HTERT RPE-1 (cell line): Measurements from ENCODE around the gene PDGFB.
"Not testable (repeated sequence)": the region's sequence is repeated elsewhere in the genome, so short reads cannot be mapped to it uniquely, and the experiment has no call there.

Experiments
- in situ Hi-C: fragments of 300-500 bp; cut with MboI; formaldehyde crosslinking; loops from 4 replicates; pipeline ENCODE4 v1.14.3; 2020; ENCODE audit warnings: low sequenced_read_pairs

PDGFB gene

DNA sequence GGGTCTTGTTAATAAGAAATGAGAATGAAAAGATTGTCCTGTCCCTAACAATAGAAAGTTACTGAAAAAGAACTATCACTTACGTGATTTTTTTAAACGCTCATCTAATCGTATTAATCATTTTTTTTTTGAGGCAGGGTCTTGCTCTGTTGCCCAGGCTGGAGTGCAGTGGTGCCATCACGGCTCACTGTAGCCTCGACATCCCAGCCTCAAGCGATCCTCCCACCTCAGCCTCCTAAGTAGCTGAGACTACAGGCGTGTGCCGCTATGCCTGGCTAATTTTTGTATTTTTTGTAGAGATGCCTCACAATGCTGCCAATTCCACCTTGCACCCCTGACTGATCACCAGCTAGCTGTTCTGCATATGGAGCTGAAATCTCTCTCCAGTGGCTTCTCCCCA is 15.7 kb downstream of the PDGFB start:
- in situ Hi-C loops: no loop called here

DNA sequence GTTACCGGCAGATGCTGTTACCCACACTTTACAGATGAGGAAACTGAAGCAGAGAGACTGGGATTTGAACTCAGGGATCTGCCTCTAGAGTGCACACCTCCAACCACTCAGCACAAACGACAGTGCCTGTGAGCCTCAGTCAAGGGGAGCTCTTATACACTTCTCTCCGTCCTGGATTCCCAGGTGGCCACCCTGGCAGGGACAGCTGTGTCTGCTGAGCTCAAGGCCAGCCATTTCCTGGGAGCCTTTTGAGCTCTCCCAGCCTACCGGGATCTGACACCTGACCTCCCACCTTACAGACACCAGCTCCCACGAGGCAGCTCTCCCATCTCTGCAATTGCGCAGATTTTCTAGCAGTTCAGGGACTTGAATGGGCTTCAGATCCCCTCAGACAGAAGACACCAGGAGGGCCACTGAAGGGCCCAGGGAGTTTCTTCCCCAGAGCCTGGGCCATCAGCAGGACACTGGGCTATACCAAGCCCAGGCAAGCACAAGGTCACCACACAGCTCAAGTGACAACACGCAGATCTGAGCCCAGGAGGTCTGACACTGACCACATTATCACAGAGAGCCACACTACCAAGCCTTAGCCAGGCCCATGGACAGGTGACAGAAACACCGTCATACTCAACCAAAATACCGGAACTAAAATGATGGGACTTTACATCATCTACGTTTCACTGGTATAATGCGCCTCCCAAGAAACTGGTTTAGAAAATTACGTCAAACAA is 17.1 kb downstream of the PDGFB start:
- in situ Hi-C loops: no loop called here

DNA sequence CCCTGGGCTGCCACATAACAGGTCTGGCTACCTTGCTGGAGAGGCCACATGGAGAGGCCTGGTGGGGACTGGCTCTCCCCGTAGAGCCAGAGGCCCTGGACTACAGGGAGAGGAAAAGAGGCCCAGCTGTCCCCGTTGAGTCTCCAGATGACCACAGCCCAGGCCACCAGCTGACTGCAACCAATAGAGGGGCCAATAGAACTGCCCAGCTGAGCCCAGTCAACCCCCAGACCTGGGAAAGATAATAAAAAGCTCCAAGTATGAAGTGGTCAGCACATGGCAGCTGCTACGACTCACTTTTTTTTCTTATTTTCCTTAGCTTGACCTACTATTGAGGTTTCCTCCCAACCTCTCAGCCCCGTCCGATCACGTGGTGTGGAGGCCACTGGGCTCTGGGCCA is 18.4 kb downstream of the PDGFB start:
- in situ Hi-C loops: no loop called here

DNA sequence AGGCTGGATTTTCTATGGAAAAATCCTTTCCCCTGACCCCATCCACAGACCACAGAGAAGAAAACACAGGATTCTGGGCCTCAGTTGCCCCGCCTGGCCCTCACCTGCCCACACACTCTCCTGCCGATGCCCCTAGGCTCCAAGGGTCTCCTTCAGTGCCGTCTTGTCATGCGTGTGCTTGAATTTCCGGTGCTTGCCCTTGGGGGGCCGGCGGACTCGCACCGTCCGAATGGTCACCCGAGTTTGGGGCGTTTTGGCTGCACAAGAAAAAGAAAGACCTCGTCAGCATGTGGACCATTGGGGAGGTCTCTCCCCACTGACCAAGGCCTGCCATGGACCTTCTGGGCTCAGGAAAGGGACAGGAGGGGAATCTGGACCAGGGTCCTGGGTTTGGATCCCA is 19.2 kb downstream of the PDGFB start:
- in situ Hi-C loops: no loop called here

DNA sequence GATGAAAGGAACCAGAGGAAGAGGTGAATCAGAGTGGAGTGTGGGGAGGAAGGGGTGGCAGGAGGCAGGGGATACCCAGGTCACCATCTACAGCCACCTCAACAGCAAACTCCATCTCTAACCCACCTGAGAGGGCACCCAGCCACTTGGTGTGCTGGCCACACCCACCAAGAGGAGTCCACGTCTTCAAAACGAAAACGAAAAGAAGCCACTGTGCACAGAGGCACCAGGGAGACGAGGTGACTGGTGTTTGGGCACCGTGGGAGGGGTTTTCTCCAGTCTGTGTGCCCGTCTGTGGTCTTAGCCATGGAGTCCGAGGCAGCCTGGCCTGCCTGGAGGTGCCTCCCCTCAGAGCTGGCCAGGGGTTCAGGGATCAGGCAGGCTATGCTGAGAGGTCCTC is 20.2 kb downstream of the PDGFB start:
- in situ Hi-C loops: no loop called here

DNA sequence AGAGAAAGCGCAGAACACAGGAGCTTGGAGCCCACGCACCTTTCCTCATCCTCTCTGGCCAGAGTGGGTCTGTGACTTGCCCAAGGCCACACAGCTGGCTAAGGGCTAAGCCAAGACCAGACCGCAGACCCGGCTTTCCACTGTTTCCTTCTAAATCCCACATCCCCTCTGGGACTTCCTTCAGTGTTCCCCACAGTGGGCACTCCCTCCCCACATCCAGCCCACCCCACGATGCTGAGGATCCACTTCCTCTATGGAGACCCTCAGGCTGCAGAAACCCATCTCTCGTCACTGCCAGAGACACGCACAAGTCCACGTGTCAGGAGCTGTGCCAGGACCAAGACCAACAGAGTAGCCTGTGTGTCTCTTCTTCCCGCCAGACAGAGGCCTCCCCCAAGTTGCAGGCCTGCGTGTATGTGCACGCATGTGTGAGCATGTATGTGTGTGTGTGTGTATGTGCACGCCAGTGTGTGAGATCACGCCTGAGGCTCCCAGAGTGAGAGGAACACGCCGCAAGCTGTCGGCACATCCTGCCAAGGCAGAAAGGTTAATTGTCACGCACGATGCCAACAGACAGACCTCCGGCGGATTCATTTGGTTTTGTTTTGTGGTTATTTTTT is 21.6 kb downstream of the PDGFB start:
- in situ Hi-C loops: no loop called here

DNA sequence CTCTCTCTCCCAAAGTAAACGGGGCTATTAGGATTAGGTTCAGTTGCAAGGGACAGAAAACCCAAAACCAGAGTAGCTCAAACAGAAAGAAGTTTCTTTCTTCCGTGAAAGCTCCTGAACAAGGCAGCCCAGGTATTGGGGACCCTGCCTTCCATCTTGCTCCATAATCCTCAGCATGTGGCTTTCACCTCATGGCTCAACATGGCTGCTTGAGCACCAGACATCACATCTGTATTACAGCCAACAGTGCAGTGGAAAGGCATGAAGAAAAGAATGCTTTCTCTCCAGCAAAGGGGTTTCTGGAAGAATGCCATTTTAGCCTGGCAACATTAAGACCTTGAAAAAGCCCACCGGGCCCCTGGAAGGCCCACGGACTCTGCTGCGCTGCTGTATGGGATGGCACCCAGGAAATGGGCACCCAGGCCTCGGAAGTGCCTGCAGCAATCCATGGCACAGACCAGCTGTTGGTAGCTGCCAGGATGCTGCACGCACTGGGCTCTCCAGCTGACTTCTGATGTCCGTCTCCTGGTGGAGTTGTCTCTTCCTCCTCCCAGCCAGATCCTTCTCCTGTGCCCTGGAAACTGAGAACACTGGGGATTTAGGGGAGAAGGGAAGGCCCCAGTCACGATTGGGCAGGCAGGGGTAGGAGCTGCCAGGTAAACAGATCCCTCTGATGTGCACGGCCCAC is 22.6 kb downstream of the PDGFB start:
- in situ Hi-C loops: no loop called here

DNA sequence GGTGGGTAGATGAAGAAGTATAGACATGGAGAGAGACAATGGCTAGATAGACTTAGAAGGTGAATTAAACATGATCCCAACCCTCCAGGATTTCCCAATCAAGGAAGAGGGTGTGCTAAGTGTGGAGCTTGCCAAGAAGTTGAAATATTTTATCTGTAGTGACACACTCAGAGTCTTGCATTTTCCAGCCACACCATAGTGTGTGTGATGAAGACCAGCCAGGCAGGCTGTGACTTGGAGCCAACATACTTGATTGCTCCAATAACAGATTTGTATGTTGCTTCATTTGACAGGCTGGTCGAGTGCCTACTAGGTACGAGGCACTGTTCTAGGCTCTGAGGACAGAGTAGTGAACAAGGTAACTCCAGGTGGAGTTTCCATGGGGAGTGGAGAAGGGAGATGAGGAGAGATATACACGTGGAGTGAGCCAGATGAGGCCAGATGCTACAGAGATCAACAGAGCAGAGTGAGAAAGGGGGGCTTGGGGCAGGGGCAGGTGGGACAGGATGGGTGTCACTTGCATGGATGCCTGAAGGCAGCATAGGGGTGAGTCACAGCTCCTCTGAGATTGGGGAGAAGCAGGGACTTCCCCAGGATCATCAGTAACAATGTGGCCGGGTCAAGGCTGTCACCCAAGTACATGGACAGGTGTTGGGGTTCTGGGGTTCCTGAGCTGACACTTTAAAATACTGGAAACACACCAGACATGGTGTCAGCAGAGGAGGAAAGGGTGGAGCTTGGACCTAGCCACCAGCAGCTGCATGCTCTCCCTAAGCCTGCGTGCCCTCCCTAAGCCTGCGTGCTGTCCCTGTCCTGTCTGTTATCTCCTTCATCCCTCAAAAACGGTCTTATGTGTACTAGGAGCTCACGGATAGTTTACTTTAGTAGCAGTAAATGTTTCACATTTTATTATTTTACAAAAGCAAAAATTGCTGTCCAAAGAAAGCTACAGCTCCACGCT is 23.6 kb downstream of the PDGFB start:
- in situ Hi-C loops: no loop called here

DNA sequence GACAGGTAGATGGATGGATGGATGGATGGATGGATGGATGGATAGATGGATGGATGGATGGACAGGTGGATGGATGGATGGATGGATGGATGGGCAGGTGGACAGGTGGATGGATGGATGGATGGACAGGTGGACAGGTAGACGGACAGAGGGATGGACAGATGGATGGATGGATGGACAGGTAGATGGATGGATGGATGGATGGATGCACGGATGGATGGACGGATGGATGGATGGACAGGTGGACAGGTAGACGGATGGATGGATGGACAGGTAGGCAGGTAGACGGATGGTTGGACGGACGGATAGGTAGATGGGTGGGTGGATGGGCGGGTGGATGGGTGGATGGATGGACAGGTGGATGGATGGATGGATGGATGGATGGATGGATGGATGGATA is 24.3 kb downstream of the PDGFB start:
- in situ Hi-C loops: no loop called here

DNA sequence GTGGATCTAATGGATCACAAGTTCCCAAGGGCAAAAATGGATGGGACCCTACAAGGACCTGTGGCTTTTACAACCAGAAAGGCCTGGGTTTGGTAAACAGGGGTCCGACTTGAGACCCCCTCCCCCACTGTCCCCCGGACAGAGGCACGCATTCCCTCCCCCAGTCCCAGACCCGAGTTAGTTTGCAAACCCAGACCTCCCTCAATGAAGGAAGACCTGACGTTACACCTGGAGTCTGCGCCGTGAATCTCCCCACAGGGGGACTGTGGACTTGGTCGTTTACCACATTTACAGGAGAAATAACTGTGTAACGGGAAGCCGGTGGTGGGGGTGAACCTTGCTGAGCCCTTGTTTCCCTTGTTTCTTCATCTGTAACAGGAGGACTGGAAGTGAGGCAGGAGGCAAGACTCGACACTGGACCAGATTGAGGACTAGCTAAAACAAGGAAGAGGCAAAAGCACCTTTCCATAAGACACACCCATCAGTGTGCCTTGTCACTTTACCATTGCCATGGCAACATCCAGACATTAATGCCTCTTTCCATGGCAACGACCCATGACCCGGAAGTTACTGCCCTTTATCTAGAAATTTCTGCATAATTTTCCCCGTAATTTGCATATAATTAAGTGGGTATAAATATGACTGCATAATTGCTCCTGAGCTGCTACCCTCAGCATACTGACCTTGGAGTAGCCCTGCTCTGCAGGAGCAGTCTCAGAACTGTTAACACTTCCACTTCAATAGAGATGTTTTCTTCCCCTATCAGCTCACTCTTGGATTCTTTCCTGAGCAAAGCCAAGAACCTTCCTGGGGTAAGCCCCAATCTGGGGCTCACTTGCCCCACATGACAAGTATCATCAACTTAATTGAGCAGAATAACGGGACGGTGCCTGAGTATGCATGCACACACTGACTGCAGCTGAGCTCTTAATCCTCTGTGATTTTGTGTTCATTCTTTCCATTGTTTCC is 25.4 kb downstream of the PDGFB start:
- in situ Hi-C loops: no loop called here

DNA sequence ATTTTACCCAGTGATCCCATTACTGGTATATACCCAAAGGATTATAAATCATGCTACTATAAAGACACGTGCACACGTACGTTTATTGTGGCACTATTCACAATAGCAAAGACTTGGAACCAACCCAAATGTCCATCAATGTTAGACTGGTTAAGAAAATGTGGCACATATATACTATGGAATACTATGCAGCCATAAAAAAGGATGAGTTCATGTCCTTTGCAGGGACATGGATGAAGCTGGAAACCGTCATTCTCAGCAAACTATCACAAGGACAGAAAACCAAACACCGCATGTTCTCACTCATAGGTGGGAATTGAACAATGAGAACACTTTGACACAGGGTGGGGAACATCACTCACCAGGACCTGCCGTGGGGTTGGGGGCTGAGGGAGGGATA is 26.4 kb downstream of the PDGFB start:
- in situ Hi-C loops: not testable (repeated sequence)

DNA sequence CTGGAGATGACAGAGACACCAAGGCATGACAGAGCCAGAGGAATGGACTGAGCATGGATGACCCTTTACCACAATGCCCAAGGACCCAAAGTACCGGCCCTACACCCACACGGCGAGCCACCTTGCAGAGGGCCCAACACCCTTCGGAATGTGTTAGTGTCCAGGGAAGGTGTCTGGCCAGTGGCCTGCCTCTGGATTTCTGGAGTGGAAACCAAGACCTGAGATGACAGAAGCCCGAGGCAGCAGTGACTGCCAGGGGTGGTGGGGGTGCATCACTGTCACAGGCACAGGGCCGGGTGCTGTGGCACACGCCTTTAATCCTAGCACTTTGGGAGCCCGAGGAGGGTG is 28.7 kb downstream of the PDGFB start:
- in situ Hi-C loops: no loop called here

DNA sequence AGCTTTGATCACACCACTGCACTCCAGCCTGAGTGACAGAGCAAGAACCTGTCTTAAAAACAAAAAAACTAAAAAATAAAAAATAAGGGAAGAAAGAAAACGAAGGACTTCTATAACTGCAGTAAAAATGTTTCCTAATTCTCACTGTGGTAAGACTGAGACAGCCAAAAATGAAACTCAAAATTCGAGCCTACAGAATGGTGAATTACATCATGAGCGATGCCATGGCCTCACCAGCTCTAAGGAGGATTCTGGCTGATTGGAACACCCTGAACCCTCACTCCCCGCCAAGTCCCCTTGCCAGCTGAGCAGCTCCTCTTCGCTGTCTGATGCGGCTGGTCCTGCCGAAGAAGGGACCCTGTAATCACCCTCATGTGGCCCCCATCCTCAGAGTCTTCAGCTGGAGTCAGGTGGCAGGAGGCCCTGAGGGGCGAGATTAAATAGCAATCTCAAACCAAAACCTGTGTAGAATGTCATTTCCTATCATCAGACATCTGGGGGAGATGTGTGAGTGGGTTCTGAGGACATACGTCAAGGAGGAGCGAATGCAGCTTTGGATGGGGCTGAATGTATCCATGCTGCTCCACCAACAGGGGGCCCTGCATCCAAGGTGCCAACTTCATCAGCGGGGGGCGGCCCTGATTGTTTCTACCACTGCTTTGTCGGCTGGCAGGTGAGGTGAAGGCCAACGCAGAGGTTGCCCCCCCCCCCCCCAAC is 29.2 kb downstream of the PDGFB start:
- in situ Hi-C loops: no loop called here

DNA sequence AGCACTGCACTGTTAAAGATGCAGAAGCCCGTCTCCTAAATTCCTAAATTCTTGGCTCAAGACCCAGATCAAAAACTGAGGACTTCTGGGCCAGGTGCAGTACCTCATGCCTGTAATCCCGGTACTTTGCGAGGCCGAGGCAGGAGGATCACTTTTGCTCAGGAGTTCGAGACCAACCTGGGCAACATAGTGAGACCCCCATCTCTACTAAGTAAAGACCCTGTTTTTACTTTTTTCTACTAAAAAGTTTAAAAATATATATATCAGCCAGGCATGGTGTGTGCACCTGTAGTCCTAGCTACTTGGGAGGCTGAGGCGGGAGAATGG is 29.7 kb downstream of the PDGFB start:
- in situ Hi-C loops: no loop called here

DNA sequence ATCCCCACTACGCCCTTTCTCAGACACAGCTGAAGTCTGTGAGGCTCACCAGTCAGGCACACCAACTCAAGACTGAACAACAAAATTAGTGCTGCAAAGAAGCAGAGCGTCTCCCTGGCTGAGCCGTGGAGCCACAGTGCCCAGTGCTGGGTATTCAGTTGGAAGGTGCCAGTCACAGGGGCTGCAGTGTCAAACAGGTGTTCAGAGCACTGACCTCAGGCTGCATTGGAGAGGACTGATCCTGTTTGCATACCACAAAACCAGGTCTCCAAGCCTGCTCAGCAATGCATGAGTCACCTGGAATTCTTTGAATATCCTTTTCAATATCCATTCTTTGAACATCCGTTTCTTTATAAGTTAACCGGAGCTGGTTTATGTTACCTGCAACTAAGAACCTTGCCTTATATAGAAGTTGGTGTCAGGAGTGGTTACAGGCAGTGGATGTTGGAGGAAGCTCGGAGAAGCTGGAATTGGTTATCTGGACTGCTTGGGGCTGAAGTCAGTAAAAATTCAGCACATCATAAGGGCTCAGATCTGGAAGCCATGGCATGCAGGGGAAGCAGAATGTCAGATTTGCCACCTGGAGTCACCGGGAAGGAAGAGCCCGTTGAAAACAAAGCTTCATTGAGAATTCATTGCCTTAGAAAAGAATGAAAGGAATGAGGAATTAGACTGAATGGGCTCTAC is 30.3 kb downstream of the PDGFB start:
- in situ Hi-C loops: no loop called here

DNA sequence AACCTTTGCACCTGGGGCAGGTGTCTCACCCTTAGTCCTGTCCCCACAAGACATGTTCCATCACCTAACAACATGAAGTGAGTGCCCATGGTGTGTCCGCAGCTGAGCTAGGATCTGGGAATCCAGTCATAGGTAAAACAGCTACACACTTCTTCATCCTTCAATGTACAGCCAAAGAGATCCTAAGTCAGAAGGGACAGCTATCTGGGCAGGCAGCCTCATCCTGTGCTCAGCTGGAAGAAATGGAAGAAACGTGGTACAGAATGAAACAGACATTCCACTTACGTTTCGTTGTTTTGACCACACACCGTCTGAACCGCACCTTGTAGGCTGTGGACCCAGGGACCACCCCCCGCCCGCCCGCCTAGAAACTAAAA is 30.8 kb downstream of the PDGFB start:
- in situ Hi-C loops: no loop called here

DNA sequence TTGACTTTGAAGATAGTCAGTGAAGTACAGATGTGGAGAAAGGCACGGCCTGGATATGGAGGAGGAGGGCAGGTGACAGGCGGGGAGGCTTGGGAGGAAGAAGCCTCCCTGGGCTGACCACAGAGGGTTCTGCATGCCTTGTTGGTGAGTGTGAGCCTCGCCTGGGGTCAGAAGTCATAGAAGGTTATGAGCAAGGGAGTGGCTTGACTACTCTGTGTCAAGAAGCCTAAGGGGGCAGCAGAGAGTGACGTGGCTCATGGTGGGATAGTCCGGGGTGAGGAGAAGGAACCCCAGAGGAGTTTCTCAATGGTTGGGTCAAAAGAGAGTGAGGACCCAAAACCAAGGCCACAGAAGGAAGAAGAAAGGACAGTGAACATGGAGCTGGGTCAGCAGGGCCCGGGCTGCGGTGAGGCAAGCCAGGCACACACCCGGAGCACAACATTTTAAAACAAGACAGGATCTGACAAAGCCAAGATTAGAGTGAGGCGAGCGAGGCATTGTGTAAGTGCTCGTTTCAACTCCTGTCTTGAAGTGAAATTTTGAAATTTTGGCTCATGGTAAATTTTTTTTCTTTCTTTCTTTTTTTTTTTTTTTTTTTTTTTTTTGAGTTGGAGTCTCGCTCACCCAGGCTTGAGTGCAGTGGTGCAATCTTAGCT is 31.9 kb downstream of the PDGFB start:
- in situ Hi-C loops: no loop called here

DNA sequence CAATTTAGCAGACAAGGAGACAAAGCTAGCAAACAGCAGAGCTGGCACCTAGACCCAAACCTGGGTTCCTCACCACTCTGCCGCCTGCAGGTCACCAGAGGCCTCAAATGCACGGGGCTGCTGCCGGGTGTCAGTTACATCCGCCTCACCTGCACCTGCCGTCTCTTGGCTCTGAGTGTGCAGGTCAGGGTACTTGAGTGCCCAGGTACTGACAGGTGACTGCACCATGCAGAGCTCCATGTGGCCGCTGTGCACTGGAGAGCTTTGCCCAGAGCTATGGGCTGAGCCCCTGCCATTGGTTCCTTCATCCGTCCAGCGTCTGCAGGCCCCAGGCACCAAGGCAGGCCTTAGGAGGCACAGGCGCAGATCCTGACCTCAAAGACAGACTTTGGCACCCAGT is 35.0 kb downstream of the PDGFB start:
- in situ Hi-C loops: no loop called here
